Erythroblast (primary cell): Measurements from ENCODE around the gene TTC24.

Experiments used
- GATA1 ChIP-seq: IDR thresholded peaks from 2 replicates; pipeline ENCODE4 v1.6.1; 2011; ENCODE audit warnings: low read depth, mild to moderate bottlenecking, control low read depth, low read length, moderate library complexity
- POLR2A ChIP-seq: IDR thresholded peaks from 2 replicates; pipeline ENCODE4 v1.6.1; 2011; ENCODE audit warnings: mild to moderate bottlenecking, low read length

GRCh38 chr1:156598731-156599432 is 19.4 kb downstream of the TTC24 start:
- no peak for TF ChIP-seq POLR2A
- TF ChIP-seq GATA1 = no peak
